A673 (cell line): ENCODE data around the gene FNDC7.

Source experiments
- CTCF ChIP-seq: fragments of 300-800, 200-600 bp; sonication (generic); conservative IDR thresholded peaks from 2 replicates; pipeline ENCODE4 v1.5.1; 2017; ENCODE audit warnings: low read depth, mild to moderate bottlenecking, antibody characterized with exemption, low read length, moderate library complexity, mixed read lengths
- EZH2 ChIP-seq: fragments of 200-600 bp; sonication (generic); IDR thresholded peaks from 2 replicates; pipeline ENCODE4 v1.6.1; 2017; ENCODE audit warnings: borderline replicate concordance, low read depth, mild to moderate bottlenecking, mixed read lengths, antibody characterized with exemption, low read length; ENCODE audit not compliant: poor library complexity, severe bottlenecking

DNA sequence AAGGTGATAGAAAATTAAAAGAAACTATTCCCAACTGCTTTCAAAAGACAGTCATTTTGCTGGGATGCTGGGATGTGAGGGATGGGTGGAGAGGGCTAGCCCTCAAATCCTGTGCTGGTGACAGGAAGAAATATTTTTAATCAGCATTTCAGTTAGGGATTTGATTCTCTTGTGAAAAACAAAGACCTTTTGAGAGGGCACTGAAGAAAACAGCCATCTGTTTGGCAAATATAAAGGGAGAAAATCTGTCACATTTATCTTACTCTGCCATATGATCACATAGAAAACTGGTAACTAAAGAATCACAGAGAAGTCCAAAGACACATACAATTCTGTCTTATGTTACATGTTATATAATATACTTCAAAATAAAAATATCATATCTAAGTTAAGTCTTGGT, 46.1 kb downstream of the FNDC7 start:
- TF ChIP-seq CTCF = no peak
- no peak for TF ChIP-seq EZH2
